Activated naive CD8-positive, alpha-beta T cell treated with anti-CD3 and anti-CD28 coated beads, Interleukin-2, amount 10 ng/mL, durations not matched to agents 7 days and 5 days (primary cell): ENCODE results near the gene CXCR1. TPM values are rescaled to one million over a fixed set of nuclear protein-coding genes. Genes with fewer than 3 reads are reported as not detected.

Source experiments
- ATAC-seq: fragments of 150-1000 bp; cut with Tn5 transposase; one replicate; pipeline ENCODE4 v1.10.0; 2021; ENCODE audit warnings: low read depth, moderate library complexity
- POLR2A ChIA-PET: fragments of 350-600 bp; sonication (Branson Sonifier 250); formaldehyde crosslinking; loops from one replicate; lab custom pipeline; 2021; ENCODE audit warnings: antibody characterized with exemption; lab: Charles Lee
- DNase-seq: peaks from one replicate; pipeline ENCODE4 v3.0.0; 2021
- H3K27ac Mint-ChIP-seq: one replicate; pipeline ENCODE4 v1.8.0; 2022; ENCODE audit warnings: mild to moderate bottlenecking, mixed read lengths
- H3K27me3 Mint-ChIP-seq: one replicate; pipeline ENCODE4 v1.8.0; 2022; ENCODE audit warnings: mild to moderate bottlenecking, moderate library complexity, mixed read lengths
- H3K36me3 Mint-ChIP-seq: one replicate; pipeline ENCODE4 v1.8.0; 2021; ENCODE audit warnings: mild to moderate bottlenecking, mixed read lengths
- H3K4me1 Mint-ChIP-seq: one replicate; pipeline ENCODE4 v1.8.0; 2021; ENCODE audit warnings: mixed read lengths
- H3K4me3 Mint-ChIP-seq: one replicate; pipeline ENCODE4 v1.8.0; 2022; ENCODE audit warnings: mild to moderate bottlenecking, moderate library complexity, mixed read lengths
- H3K9me3 Mint-ChIP-seq: one replicate; pipeline ENCODE4 v1.8.0; 2021; ENCODE audit warnings: mixed read lengths
- total RNA-seq, 2 experiments: library from RNA; stranded (reverse); gene quantifications; one replicate each; pipeline ENCODE4 v1.2.3, GENCODE V29; 2021

CXCR1 gene
- under 1 TPM; 0.14 to 0.19 TPM for total RNA-seq

GRCh38 chr2:218166791-218167190, at the start of gene CXCR1:
Gene CXCR1, minus strand, starts transcription at chr2:218166962. Its CDS starts 1,751 bp downstream, at chr2:218165211.
- Mint-ChIP-seq H3K36me3 (no peaks in the 10 kb centered on the region), H3K4me1 (peaks cover 11% of the 10 kb centered on the region), H3K9me3 (no peaks in the 10 kb centered on the region), H3K27ac (peak within 1 kb of the TSS; percentile 9), H3K4me3 (peak within 1 kb of the TSS; percentile 39), H3K27me3 (peaks cover 23% of the 10 kb centered on the region)
- DNase-seq, result no peak
- peak; percentile 91 for ATAC-seq
- POLR2A ChIA-PET, result interaction anchor here (1.0 kb wide), 1 partner anchor 9 kb away, joined by 3 read pairs; no protein-coding TSS in a partner anchor

- ATAC-seq (no peak), DNase-seq (no peak)
- POLR2A ChIA-PET, result interaction anchor here (0.7 to 7.3 kb wide), 7 partner anchors 10 to 443 kb away, joined by 3 to 91 read pairs (median 5); partner anchors contain the start of genes AAMP, BCS1L, PNKD and ZNF142
- Mint-ChIP-seq H3K27ac (peak overlapping the region; percentile 91), H3K4me1 (peaks cover 26% of the 10 kb centered on the region), H3K36me3 (peaks cover 31% of the 10 kb centered on the region), H3K4me3 (peak overlapping the region; percentile 88), H3K9me3 (no peaks in the 10 kb centered on the region), H3K27me3 (no peaks in the 10 kb centered on the region)
These were observed 49.5 kb upstream of the CXCR1 start for GRCh38 chr2:218216336-218216673.

GRCh38 chr2:218214116-218214515, 47.4 kb upstream of the CXCR1 start:
- ATAC-seq, result no peak
- DNase-seq, result no peak
- POLR2A ChIA-PET, result no interaction called here
- H3K9me3 Mint-ChIP-seq, result peaks cover 6% of the 10 kb centered on the region
- H3K27me3 Mint-ChIP-seq, result peaks cover 11% of the 10 kb centered on the region
- no peak overlapping the region for H3K4me3 Mint-ChIP-seq
- H3K4me1 Mint-ChIP-seq, result peaks cover 8% of the 10 kb centered on the region
- peaks cover 20% of the 10 kb centered on the region for H3K36me3 Mint-ChIP-seq
- H3K27ac Mint-ChIP-seq, result no peak overlapping the region

- Mint-ChIP-seq H3K27ac (no peak overlapping the region), H3K9me3 (peaks cover 6% of the 10 kb centered on the region), H3K27me3 (peaks cover 13% of the 10 kb centered on the region), H3K4me1 (no peaks in the 10 kb centered on the region), H3K4me3 (no peak overlapping the region), H3K36me3 (peaks cover 8% of the 10 kb centered on the region)
- DNase-seq (no peak), ATAC-seq (no peak)
- POLR2A ChIA-PET, result no interaction called here
These were observed 42.3 kb upstream of the CXCR1 start for GRCh38 chr2:218209078-218209477.

GRCh38 chr2:218202266-218202665, 35.5 kb upstream of the CXCR1 start:
- Mint-ChIP-seq H3K36me3 (no peaks in the 10 kb centered on the region), H3K27ac (no peak overlapping the region), H3K9me3 (no peaks in the 10 kb centered on the region), H3K27me3 (peaks cover 17% of the 10 kb centered on the region), H3K4me3 (no peak overlapping the region), H3K4me1 (peaks cover 3% of the 10 kb centered on the region)
- POLR2A ChIA-PET, result no interaction called here
- ATAC-seq (no peak), DNase-seq (no peak)

GRCh38 chr2:218196974-218197373, 30.2 kb upstream of the CXCR1 start:
- Mint-ChIP-seq H3K27me3 (peaks cover 22% of the 10 kb centered on the region), H3K4me1 (peaks cover 3% of the 10 kb centered on the region), H3K4me3 (no peak overlapping the region), H3K27ac (no peak overlapping the region), H3K36me3 (no peaks in the 10 kb centered on the region), H3K9me3 (no peaks in the 10 kb centered on the region)
- ATAC-seq (no peak), DNase-seq (no peak)
- POLR2A ChIA-PET, result no interaction called here

GRCh38 chr2:218194880-218195279, 28.1 kb upstream of the CXCR1 start:
- no peaks in the 10 kb centered on the region for H3K36me3 Mint-ChIP-seq
- H3K9me3 Mint-ChIP-seq, result no peaks in the 10 kb centered on the region
- H3K27ac Mint-ChIP-seq, result no peak overlapping the region
- ATAC-seq, result no peak
- H3K4me3 Mint-ChIP-seq, result no peak overlapping the region
- H3K27me3 Mint-ChIP-seq, result peaks cover 22% of the 10 kb centered on the region
- DNase-seq, result no peak
- H3K4me1 Mint-ChIP-seq, result no peaks in the 10 kb centered on the region
- POLR2A ChIA-PET, result no interaction called here

GRCh38 chr2:218193701-218194100, 26.9 kb upstream of the CXCR1 start:
- ATAC-seq (no peak), DNase-seq (no peak)
- peaks cover 15% of the 10 kb centered on the region for H3K27me3 Mint-ChIP-seq
- POLR2A ChIA-PET, result no interaction called here
- H3K4me1 Mint-ChIP-seq, result no peaks in the 10 kb centered on the region
- H3K27ac Mint-ChIP-seq, result no peak overlapping the region
- no peak overlapping the region for H3K4me3 Mint-ChIP-seq
- H3K9me3 Mint-ChIP-seq, result no peaks in the 10 kb centered on the region
- no peaks in the 10 kb centered on the region for H3K36me3 Mint-ChIP-seq

- Mint-ChIP-seq H3K4me3 (no peak overlapping the region), H3K9me3 (no peaks in the 10 kb centered on the region), H3K27me3 (peaks cover 8% of the 10 kb centered on the region), H3K4me1 (no peaks in the 10 kb centered on the region), H3K27ac (no peak overlapping the region), H3K36me3 (no peaks in the 10 kb centered on the region)
- POLR2A ChIA-PET, result no interaction called here
- no peak for DNase-seq
- ATAC-seq, result no peak
These were observed 26.2 kb upstream of the CXCR1 start for GRCh38 chr2:218192902-218193430.

GRCh38 chr2:218188528-218188927, 21.8 kb upstream of the CXCR1 start:
- DNase-seq, result no peak
- Mint-ChIP-seq H3K4me1 (peaks cover 12% of the 10 kb centered on the region), H3K36me3 (no peaks in the 10 kb centered on the region), H3K27me3 (peaks cover under 1% of the 10 kb centered on the region), H3K9me3 (no peaks in the 10 kb centered on the region), H3K4me3 (no peak overlapping the region), H3K27ac (no peak overlapping the region)
- no peak for ATAC-seq
- POLR2A ChIA-PET, result no interaction called here

GRCh38 chr2:218187296-218188015, 20.7 kb upstream of the CXCR1 start:
- H3K27ac Mint-ChIP-seq, result no peak overlapping the region
- no peaks in the 10 kb centered on the region for H3K36me3 Mint-ChIP-seq
- POLR2A ChIA-PET, result interaction anchor here (0.6 kb wide), 1 partner anchor 86 kb away, joined by 3 read pairs; no protein-coding TSS in a partner anchor
- peaks cover 12% of the 10 kb centered on the region for H3K4me1 Mint-ChIP-seq
- H3K9me3 Mint-ChIP-seq, result no peaks in the 10 kb centered on the region
- H3K27me3 Mint-ChIP-seq, result peaks cover 8% of the 10 kb centered on the region
- DNase-seq, result no peak
- ATAC-seq, result no peak
- H3K4me3 Mint-ChIP-seq, result no peak overlapping the region

- POLR2A ChIA-PET, result no interaction called here
- no peak for DNase-seq
- no peaks in the 10 kb centered on the region for H3K36me3 Mint-ChIP-seq
- peaks cover 8% of the 10 kb centered on the region for H3K27me3 Mint-ChIP-seq
- no peak overlapping the region for H3K27ac Mint-ChIP-seq
- H3K4me3 Mint-ChIP-seq, result no peak overlapping the region
- ATAC-seq, result no peak
- no peaks in the 10 kb centered on the region for H3K9me3 Mint-ChIP-seq
- H3K4me1 Mint-ChIP-seq, result peaks cover 12% of the 10 kb centered on the region
These were observed 20.1 kb upstream of the CXCR1 start for GRCh38 chr2:218186876-218187275.

GRCh38 chr2:218186355-218186766, 19.6 kb upstream of the CXCR1 start:
- peak; percentile 87 for ATAC-seq
- DNase-seq, result peak; percentile 62
- peaks cover 12% of the 10 kb centered on the region for H3K4me1 Mint-ChIP-seq
- no peaks in the 10 kb centered on the region for H3K36me3 Mint-ChIP-seq
- H3K9me3 Mint-ChIP-seq, result no peaks in the 10 kb centered on the region
- peaks cover 11% of the 10 kb centered on the region for H3K27me3 Mint-ChIP-seq
- POLR2A ChIA-PET, result interaction anchor here (1.0 kb wide), 1 partner anchor 84 kb away, joined by 3 read pairs; the partner anchor contains the start of genes AAMP and PNKD
- no peak overlapping the region for H3K4me3 Mint-ChIP-seq
- peak overlapping the region; percentile 50 for H3K27ac Mint-ChIP-seq

GRCh38 chr2:218184331-218184730, 17.6 kb upstream of the CXCR1 start:
- Mint-ChIP-seq H3K36me3 (no peaks in the 10 kb centered on the region), H3K4me1 (peaks cover 12% of the 10 kb centered on the region), H3K9me3 (no peaks in the 10 kb centered on the region), H3K4me3 (no peak overlapping the region), H3K27ac (no peak overlapping the region), H3K27me3 (peaks cover 18% of the 10 kb centered on the region)
- POLR2A ChIA-PET, result no interaction called here
- no peak for DNase-seq
- no peak for ATAC-seq
